HG03520 (cell line): Measurements from ENCODE around the gene RANGAP1.

Source experiments
- ATAC-seq: cut with Tn5 transposase; IDR thresholded peaks from one replicate; pipeline ENCODE4 v1.9.1; 2021; ENCODE audit warnings: mild to moderate bottlenecking, moderate library complexity; ENCODE audit not compliant: unreplicated experiment

The RANGAP1 gene

GRCh38 chr22:41238570-41239442, 47.2 kb downstream of the RANGAP1 start:
- ATAC-seq, result no peak

GRCh38 chr22:41237707-41238569, 48.0 kb downstream of the RANGAP1 start:
- ATAC-seq, result peak; percentile 65

- no peak for ATAC-seq
Observed at GRCh38 chr22:41237036-41237706, 48.8 kb downstream of the RANGAP1 start.

GRCh38 chr22:41234815-41235695, 50.9 kb downstream of the RANGAP1 start:
- ATAC-seq, result no peak

GRCh38 chr22:41231369-41231768, 54.6 kb downstream of the RANGAP1 start:
- no peak for ATAC-seq

GRCh38 chr22:41230401-41230785, 55.6 kb downstream of the RANGAP1 start:
- ATAC-seq, result no peak

- ATAC-seq, result no peak
Observed at GRCh38 chr22:41229730-41230400, 56.1 kb downstream of the RANGAP1 start.

- ATAC-seq, result no peak
Observed at GRCh38 chr22:41229215-41229614, 56.8 kb downstream of the RANGAP1 start.

- ATAC-seq, result no peak
Observed at GRCh38 chr22:41226723-41227655, 59.0 kb downstream of the RANGAP1 start.

GRCh38 chr22:41223535-41223934, 62.5 kb downstream of the RANGAP1 start:
- ATAC-seq, result no peak

- ATAC-seq, result no peak
Observed at GRCh38 chr22:41222846-41223507, 63.0 kb downstream of the RANGAP1 start.

- no peak for ATAC-seq
Observed at GRCh38 chr22:41217553-41218157, 68.3 kb downstream of the RANGAP1 start.

GRCh38 chr22:41216984-41217383, 69.0 kb downstream of the RANGAP1 start:
- ATAC-seq, result no peak

GRCh38 chr22:41215926-41216325, 70.1 kb downstream of the RANGAP1 start:
- ATAC-seq, result no peak

- no peak for ATAC-seq
Observed at GRCh38 chr22:41215409-41215808, 70.6 kb downstream of the RANGAP1 start.

- no peak for ATAC-seq
Observed at GRCh38 chr22:41206719-41207118, 79.3 kb downstream of the RANGAP1 start.

- peak; percentile 94 for ATAC-seq
Observed at GRCh38 chr22:41204992-41205900, 80.7 kb downstream of the RANGAP1 start, which contains the start of gene L3MBTL2. Gene L3MBTL2, plus strand, starts transcription at chr22:41205312. Its CDS starts 51 bp downstream, at chr22:41205363.
